Measurements from ENCODE around the gene IVNS1ABP. TPM values are rescaled to one million over a fixed set of nuclear protein-coding genes. Genes with fewer than 3 reads are reported as not detected.
"Not testable (repeated sequence)": the region's sequence is repeated elsewhere in the genome, so short reads cannot be mapped to it uniquely, and the experiment has no call there.

The IVNS1ABP gene
- total RNA-seq, 4 donors from 2014 or later, result 18.3 to 38.1 (median 32.3) TPM

- H3K27me3 ChIP-seq, result no peaks in the 10 kb centered on the region
- H3K36me3 ChIP-seq, result no peaks in the 10 kb centered on the region
- no peaks in the 10 kb centered on the region for H3K9me3 ChIP-seq
- TF ChIP-seq CTCF (IDR thresholded peaks at IDR 0.05 in 4 of 5, conservative IDR thresholded peaks at IDR 0.05 in 1 of 5), result no peak
- TF ChIP-seq POLR2A (IDR thresholded peaks at IDR 0.05), result no peak
- DNase-seq, result no peak
- no peak overlapping the region for H3K4me3 ChIP-seq
- H3K4me1 ChIP-seq, result peaks cover 0 to 5% of the 10 kb centered on the region in 2 donors
- no peak overlapping the region for H3K27ac ChIP-seq
- ATAC-seq, result no peak
- in situ Hi-C loops (cut with MboI; ENCODE audit: low sequenced_read_pairs in 4 of 4), result no loop called here
- intact Hi-C loops (cut with DNase I; ENCODE audit: low total_unique reads), result no loop called here
Measured at GRCh38 chr1:185260611-185261010, 56.4 kb downstream of the IVNS1ABP start.

- ATAC-seq (no peak), DNase-seq (no peak)
- intact Hi-C loops (cut with DNase I; ENCODE audit: low total_unique reads), result no loop called here
Measured at GRCh38 chr1:185258676-185259075, 58.4 kb downstream of the IVNS1ABP start.

GRCh38 chr1:185257950-185258208 is 59.2 kb downstream of the IVNS1ABP start:
- Histone ChIP-seq H3K36me3 (no peaks in the 10 kb centered on the region), H3K9me3 (no peaks in the 10 kb centered on the region), H3K4me3 (no peak overlapping the region), H3K4me1 (peaks cover 0 to 5% of the 10 kb centered on the region in 2 donors), H3K27me3 (no peaks in the 10 kb centered on the region), H3K27ac (no peak overlapping the region)
- TF ChIP-seq CTCF (IDR thresholded peaks at IDR 0.05 in 4 of 5, conservative IDR thresholded peaks at IDR 0.05 in 1 of 5), result no peak
- DNase-seq, result no peak
- ATAC-seq, result no peak
- in situ Hi-C loops (cut with MboI; ENCODE audit: low sequenced_read_pairs in 4 of 4) (no loop called here), intact Hi-C loops (cut with DNase I; ENCODE audit: low total_unique reads) (no loop called here)

More at GRCh38 chr1:185258676-185259075, 58.4 kb downstream of the IVNS1ABP start:
- Histone ChIP-seq H3K36me3 (no peaks in the 10 kb centered on the region), H3K27me3 (no peaks in the 10 kb centered on the region), H3K9me3 (no peaks in the 10 kb centered on the region), H3K27ac (no peak overlapping the region), H3K4me3 (no peak overlapping the region), H3K4me1 (peaks cover 0 to 5% of the 10 kb centered on the region in 2 donors)
- in situ Hi-C loops (cut with MboI; ENCODE audit: low sequenced_read_pairs in 4 of 4), result no loop called here
- TF ChIP-seq POLR2A (IDR thresholded peaks at IDR 0.05), result no peak
- TF ChIP-seq CTCF (IDR thresholded peaks at IDR 0.05 in 4 of 5, conservative IDR thresholded peaks at IDR 0.05 in 1 of 5), result no peak

- in situ Hi-C loops (cut with MboI; ENCODE audit: low sequenced_read_pairs in 4 of 4); H3K4me1 ChIP-seq; DNase-seq; ATAC-seq; H3K27ac ChIP-seq; H3K27me3 ChIP-seq; H3K4me3 ChIP-seq; H3K9me3 ChIP-seq; H3K36me3 ChIP-seq; intact Hi-C loops (cut with DNase I; ENCODE audit: low total_unique reads): not testable (repeated sequence)
Measured at GRCh38 chr1:185257116-185257949, 59.7 kb downstream of the IVNS1ABP start.

- DNase-seq; H3K9me3 ChIP-seq; H3K4me3 ChIP-seq; intact Hi-C loops (cut with DNase I; ENCODE audit: low total_unique reads); H3K27me3 ChIP-seq; H3K4me1 ChIP-seq; in situ Hi-C loops (cut with MboI; ENCODE audit: low sequenced_read_pairs in 4 of 4); ATAC-seq; H3K36me3 ChIP-seq; H3K27ac ChIP-seq: not testable (repeated sequence)
Measured at GRCh38 chr1:185255595-185255994, 61.4 kb downstream of the IVNS1ABP start.

- H3K27ac ChIP-seq; H3K27me3 ChIP-seq; in situ Hi-C loops (cut with MboI; ENCODE audit: low sequenced_read_pairs in 4 of 4); DNase-seq; intact Hi-C loops (cut with DNase I; ENCODE audit: low total_unique reads); ATAC-seq; H3K4me3 ChIP-seq; H3K36me3 ChIP-seq; H3K4me1 ChIP-seq; H3K9me3 ChIP-seq: not testable (repeated sequence)
Measured at GRCh38 chr1:185252404-185252803, 64.6 kb downstream of the IVNS1ABP start.

- H3K4me1 ChIP-seq; intact Hi-C loops (cut with DNase I; ENCODE audit: low total_unique reads); H3K9me3 ChIP-seq; H3K4me3 ChIP-seq; H3K27ac ChIP-seq; in situ Hi-C loops (cut with MboI; ENCODE audit: low sequenced_read_pairs in 4 of 4); H3K36me3 ChIP-seq; ATAC-seq; DNase-seq; H3K27me3 ChIP-seq: not testable (repeated sequence)
Measured at GRCh38 chr1:185251928-185252327, 65.1 kb downstream of the IVNS1ABP start.
